ENCODE data around the gene GLIS2. TPM values are rescaled to one million over a fixed set of nuclear protein-coding genes. Genes with fewer than 3 reads are reported as not detected.
A peak's percentile ranks its signal among the peaks of the same experiment; 100 is the strongest.
"Not testable (repeated sequence)": the region's sequence is repeated elsewhere in the genome, so short reads cannot be mapped to it uniquely, and the experiment has no call there.

Gene GLIS2
- total RNA-seq, 4 donors from 2014 or later = 5.7 to 26.9 (median 7.9) TPM

GRCh38 chr16:4342866-4343744 lies 27.2 kb downstream of the GLIS2 start:
- no peak overlapping the region for H3K27ac ChIP-seq
- H3K36me3 ChIP-seq = peaks cover 0 to 38% of the 10 kb centered on the region in 2 donors
- no peaks in the 10 kb centered on the region for H3K27me3 ChIP-seq
- no peaks in the 10 kb centered on the region for H3K9me3 ChIP-seq
- ATAC-seq = no peak
- TF ChIP-seq EP300 (IDR thresholded peaks at IDR 0.05) (no peak), POLR2AphosphoS5 (IDR thresholded peaks at IDR 0.05) (no peak), CTCF (IDR thresholded peaks at IDR 0.05) (no peak), POLR2A (IDR thresholded peaks at IDR 0.05) (no peak)
- H3K4me1 ChIP-seq = peaks cover 0 to 54% (median 4%) of the 10 kb centered on the region in 3 donors
- 83% methylated on average over 5 of the region's 21 CpGs; no CpG with 5 or more reads in 1 of the 2 donors for WGBS, 2 donors (ENCODE audit: low coverage in 1 of 2)
- no peak overlapping the region for H3K4me3 ChIP-seq

DNA sequence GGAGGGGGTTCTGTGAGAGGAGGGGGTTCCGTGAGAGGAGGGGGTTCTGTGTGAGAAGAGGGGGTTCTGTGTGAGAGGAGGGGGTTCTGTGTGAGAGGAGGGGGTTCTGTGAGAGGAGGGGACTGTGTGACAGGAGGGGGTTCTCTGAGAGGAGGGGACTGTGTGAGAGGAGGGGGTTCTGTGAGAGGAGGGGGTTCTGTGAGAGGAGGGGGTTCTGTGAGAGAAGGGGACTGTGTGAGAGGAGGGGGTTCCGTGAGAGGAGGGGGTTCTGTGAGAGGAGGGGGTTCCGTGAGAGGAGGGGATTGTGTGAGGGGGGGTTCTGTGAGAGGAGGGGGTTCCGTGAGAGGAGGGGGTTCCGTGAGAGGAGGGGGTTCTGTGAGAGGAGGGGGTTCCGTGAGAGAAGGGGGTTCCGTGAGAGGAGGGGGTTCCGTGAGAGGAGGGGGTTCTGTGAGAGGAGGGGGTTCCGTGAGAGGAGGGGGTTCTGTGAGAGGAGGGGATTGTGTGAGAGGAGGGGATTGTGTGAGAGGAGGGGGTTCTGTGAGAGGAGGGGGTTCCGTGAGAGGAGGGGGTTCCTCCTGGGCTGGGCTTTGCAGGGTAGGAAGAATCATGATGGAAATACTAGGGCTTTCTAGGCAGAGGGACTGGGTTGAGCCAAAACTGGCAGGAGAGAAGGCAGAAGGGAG lies 28.6 kb downstream of the GLIS2 start:
- Histone ChIP-seq H3K4me1 (peaks cover 0 to 53% (median 4%) of the 10 kb centered on the region in 3 donors), H3K36me3 (peaks cover 0 to 25% of the 10 kb centered on the region in 2 donors), H3K27ac (peak overlapping the region in 3 of 4 donors; percentile 7 to 43 (median 35))
- H3K9me3 ChIP-seq, H3K4me3 ChIP-seq, H3K27me3 ChIP-seq, ATAC-seq: not testable (repeated sequence)
- 57% methylated on average over 1 of the region's 10 CpGs; no CpG with 5 or more reads in 1 of the 2 donors for WGBS, 2 donors (ENCODE audit: low coverage in 1 of 2)

DNA sequence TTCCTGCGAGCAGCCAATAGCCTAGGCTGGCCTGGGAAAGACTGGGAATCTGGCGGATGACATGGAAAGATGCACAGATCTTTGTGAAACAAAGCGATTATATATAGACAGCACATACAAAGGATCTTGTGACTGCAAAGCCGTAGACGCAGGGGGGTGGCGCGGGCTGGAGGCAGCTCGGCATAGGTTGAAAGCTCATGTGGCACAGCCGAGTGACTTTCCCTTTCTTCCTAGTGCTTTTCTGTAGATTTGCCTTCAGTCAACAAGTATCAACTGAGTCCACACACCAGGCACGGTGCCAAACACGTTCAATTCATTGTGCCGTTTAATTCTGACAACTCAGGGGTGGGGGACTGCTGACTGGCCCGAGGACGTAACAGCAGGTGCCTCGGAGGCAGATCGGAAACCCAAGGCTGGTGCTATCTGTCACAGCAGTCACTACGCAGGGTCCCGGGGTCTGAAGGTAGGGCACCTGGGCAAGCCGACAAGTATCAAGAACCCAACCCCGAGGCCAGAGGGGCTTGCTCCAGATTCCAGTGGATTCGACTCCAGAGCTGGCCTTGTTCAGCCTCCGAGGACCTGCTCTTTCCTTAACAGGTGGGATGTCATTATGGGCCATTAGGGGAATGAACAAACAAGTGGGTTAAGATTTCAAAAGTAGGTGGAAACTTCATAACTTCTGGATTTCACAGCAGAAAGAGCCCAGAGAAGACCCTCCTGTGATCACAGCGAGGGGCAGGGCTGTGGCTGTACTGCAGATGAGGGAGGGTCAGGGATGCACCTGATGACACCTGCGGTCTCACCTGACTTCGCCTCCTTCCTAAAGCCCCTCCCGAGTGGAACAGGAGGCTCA lies 29.3 kb downstream of the GLIS2 start:
- no peak for ATAC-seq
- no peak for TF ChIP-seq POLR2AphosphoS5 (IDR thresholded peaks at IDR 0.05)
- TF ChIP-seq EP300 (IDR thresholded peaks at IDR 0.05) = no peak
- no peak for TF ChIP-seq POLR2A (IDR thresholded peaks at IDR 0.05)
- TF ChIP-seq CTCF (IDR thresholded peaks at IDR 0.05) = no peak
- 59 to 89% methylated on average over 12 to 14 of the region's 26 CpGs for WGBS, 2 donors (ENCODE audit: low coverage in 1 of 2)
- Histone ChIP-seq H3K4me3 (no peak overlapping the region), H3K9me3 (no peaks in the 10 kb centered on the region), H3K27me3 (no peaks in the 10 kb centered on the region), H3K4me1 (peaks cover 0 to 53% (median 4%) of the 10 kb centered on the region in 3 donors), H3K36me3 (peaks cover 0 to 18% of the 10 kb centered on the region in 2 donors), H3K27ac (peak overlapping the region in 3 of 4 donors; percentile 7 to 43 (median 35))

DNA sequence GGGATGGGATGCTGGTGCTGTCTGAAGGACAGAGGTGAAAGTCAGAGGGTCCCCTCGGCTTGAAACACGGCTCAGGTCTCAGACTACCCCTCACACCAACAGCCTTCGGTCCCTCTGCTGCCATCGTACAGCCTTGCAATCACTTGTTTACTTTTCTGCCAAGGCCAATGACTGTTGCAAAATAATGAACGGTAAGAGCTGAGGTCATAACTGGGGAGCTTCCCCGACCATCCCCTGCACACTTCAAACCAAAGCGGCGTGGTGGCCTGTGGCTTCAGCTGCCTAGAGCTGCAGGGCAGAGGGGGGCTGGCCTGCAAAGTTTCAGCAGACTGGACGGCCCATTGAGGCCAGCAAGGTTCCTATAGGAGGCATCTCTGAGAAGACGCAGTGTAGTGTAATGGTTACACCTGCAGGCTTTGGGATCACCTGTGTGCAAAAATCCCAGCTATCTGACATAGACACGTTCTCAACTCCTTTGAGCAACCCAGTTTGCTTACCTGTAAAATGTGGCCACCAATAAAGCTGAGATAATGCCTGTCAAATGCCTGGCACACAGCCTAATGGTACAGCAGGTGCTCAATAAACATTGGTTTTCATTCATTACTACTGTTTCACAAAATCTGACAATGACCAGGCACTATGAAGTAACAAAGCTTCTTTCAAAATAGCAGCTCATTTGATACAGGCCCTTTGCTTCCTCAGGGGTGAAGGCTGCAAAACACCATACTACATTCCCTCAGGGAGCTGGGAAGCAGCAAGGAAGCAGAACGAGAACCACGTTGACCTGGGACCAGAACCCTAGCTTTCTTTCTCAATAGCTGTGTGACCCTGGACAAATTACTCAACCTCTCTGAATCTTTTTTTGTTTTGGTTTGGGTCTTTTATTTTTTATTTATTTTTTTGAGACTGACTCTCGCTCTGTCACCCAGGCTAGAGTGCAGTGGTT lies 30.2 kb downstream of the GLIS2 start:
- H3K27ac ChIP-seq = peak overlapping the region in 1 of 4 donors; percentile 43
- H3K4me3 ChIP-seq = no peak overlapping the region

More for the DNA sequence above, 30.2 kb downstream of the GLIS2 start:
- no peaks in the 10 kb centered on the region for H3K27me3 ChIP-seq
- 73 to 75% methylated on average over 3 to 5 of the region's 14 CpGs for WGBS, 2 donors (ENCODE audit: low coverage in 1 of 2)
- no peaks in the 10 kb centered on the region for H3K9me3 ChIP-seq
- peaks cover 0 to 55% (median 6%) of the 10 kb centered on the region in 3 donors for H3K4me1 ChIP-seq
- ATAC-seq = no peak
- TF ChIP-seq POLR2A (IDR thresholded peaks at IDR 0.05) (no peak), CTCF (IDR thresholded peaks at IDR 0.05) (no peak), EP300 (IDR thresholded peaks at IDR 0.05) (no peak), POLR2AphosphoS5 (IDR thresholded peaks at IDR 0.05) (no peak)
- peaks cover 0 to 9% of the 10 kb centered on the region in 2 donors for H3K36me3 ChIP-seq

Data from gastroesophageal sphincter (tissue), 4 donors.